KMS-11 (cell line): ENCODE data around the gene FLNB.

ENCODE experiments used
- H2AFZ ChIP-seq: fragments of 200-600 bp; sonication (generic); 2 replicates; pipeline ENCODE4 v1.6.1; 2016; ENCODE audit warnings: antibody characterized with exemption, mixed run types, low read depth
- H3K27ac ChIP-seq: fragments of 200-600 bp; sonication (generic); 2 replicates; pipeline ENCODE4 v1.6.1; 2016; ENCODE audit warnings: mild to moderate bottlenecking, mixed run types
- H3K27me3 ChIP-seq: fragments of 200-600 bp; sonication (generic); 2 replicates; pipeline ENCODE4 v1.6.1; 2017; ENCODE audit warnings: mild to moderate bottlenecking, low read depth, mixed run types, moderate library complexity; ENCODE audit not compliant: insufficient read depth
- H3K36me3 ChIP-seq: fragments of 200-600 bp; sonication (generic); 2 replicates; pipeline ENCODE4 v1.6.1; 2017; ENCODE audit warnings: mild to moderate bottlenecking, mixed run types; ENCODE audit not compliant: insufficient read depth
- H3K4me1 ChIP-seq: fragments of 200-600 bp; sonication (generic); 2 replicates; pipeline ENCODE4 v1.6.1; 2016; ENCODE audit warnings: mild to moderate bottlenecking, low read depth, mixed run types; ENCODE audit not compliant: poor library complexity, severe bottlenecking
- H3K4me2 ChIP-seq: fragments of 200-600 bp; sonication (generic); 2 replicates; pipeline ENCODE4 v1.7.0; 2016; ENCODE audit warnings: mild to moderate bottlenecking, mixed run types
- H3K4me3 ChIP-seq: fragments of 200-600 bp; sonication (generic); IDR thresholded peaks from 2 replicates; pipeline ENCODE4 v1.6.1; 2017; ENCODE audit warnings: low read depth, low read length, mixed read lengths; ENCODE audit not compliant: insufficient read depth
- H3K79me2 ChIP-seq: fragments of 200-600 bp; sonication (generic); 2 replicates; pipeline ENCODE4 v1.6.1; 2016; ENCODE audit warnings: low read depth, mixed run types; ENCODE audit not compliant: insufficient read depth
- H3K9ac ChIP-seq: fragments of 200-600 bp; sonication (generic); 2 replicates; pipeline ENCODE4 v1.6.1; 2016; ENCODE audit warnings: mild to moderate bottlenecking, mixed run types
- H4K20me1 ChIP-seq: fragments of 200-600 bp; sonication (generic); 2 replicates; pipeline ENCODE4 v1.6.1; 2016; ENCODE audit warnings: mild to moderate bottlenecking, mixed run types; ENCODE audit not compliant: insufficient read depth
- CTCF ChIP-seq: fragments of 200-600 bp; sonication (generic); conservative IDR thresholded peaks from 2 replicates; pipeline ENCODE4 v1.6.1; 2017; ENCODE audit warnings: low read depth, mild to moderate bottlenecking, antibody characterized with exemption, low read length, moderate library complexity, mixed read lengths

The FLNB gene

GRCh38 chr3:57966829-57967228 lies 41.4 kb upstream of the FLNB start:
- Histone ChIP-seq H3K27me3 (no peaks in the 10 kb centered on the region), H4K20me1 (no peaks in the 10 kb centered on the region), H2AFZ (no peak overlapping the region), H3K4me1 (no peaks in the 10 kb centered on the region), H3K36me3 (no peaks in the 10 kb centered on the region), H3K9ac (no peak overlapping the region), H3K4me2 (no peak overlapping the region), H3K79me2 (no peaks in the 10 kb centered on the region), H3K27ac (no peak overlapping the region), H3K4me3 (no peak overlapping the region)
- no peak for TF ChIP-seq CTCF

GRCh38 chr3:57967590-57967989 lies 40.6 kb upstream of the FLNB start:
- H3K4me1 ChIP-seq, result no peaks in the 10 kb centered on the region
- no peak overlapping the region for H3K9ac ChIP-seq
- H3K4me3 ChIP-seq, result no peak overlapping the region
- H3K79me2 ChIP-seq, result no peaks in the 10 kb centered on the region
- no peaks in the 10 kb centered on the region for H4K20me1 ChIP-seq
- no peak overlapping the region for H3K27ac ChIP-seq
- no peak overlapping the region for H2AFZ ChIP-seq
- no peaks in the 10 kb centered on the region for H3K36me3 ChIP-seq
- H3K27me3 ChIP-seq, result no peaks in the 10 kb centered on the region
- no peak overlapping the region for H3K4me2 ChIP-seq
- no peak for TF ChIP-seq CTCF

GRCh38 chr3:57968501-57968900 lies 39.7 kb upstream of the FLNB start:
- H3K4me2 ChIP-seq, result no peak overlapping the region
- H3K79me2 ChIP-seq, result no peaks in the 10 kb centered on the region
- H3K4me3 ChIP-seq, result no peak overlapping the region
- H3K9ac ChIP-seq, result no peak overlapping the region
- H3K4me1 ChIP-seq, result no peaks in the 10 kb centered on the region
- H3K36me3 ChIP-seq, result no peaks in the 10 kb centered on the region
- no peak overlapping the region for H2AFZ ChIP-seq
- no peaks in the 10 kb centered on the region for H3K27me3 ChIP-seq
- no peak for TF ChIP-seq CTCF
- H4K20me1 ChIP-seq, result no peaks in the 10 kb centered on the region
- no peak overlapping the region for H3K27ac ChIP-seq

GRCh38 chr3:57971975-57972374 lies 36.2 kb upstream of the FLNB start:
- Histone ChIP-seq H3K79me2 (no peaks in the 10 kb centered on the region), H3K27me3 (no peaks in the 10 kb centered on the region), H3K9ac (no peak overlapping the region), H3K4me2 (no peak overlapping the region), H3K27ac (no peak overlapping the region), H3K4me1 (no peaks in the 10 kb centered on the region), H4K20me1 (no peaks in the 10 kb centered on the region), H2AFZ (no peak overlapping the region), H3K36me3 (no peaks in the 10 kb centered on the region), H3K4me3 (no peak overlapping the region)
- TF ChIP-seq CTCF, result no peak
